IMR-90 (cell line): Measurements from ENCODE around the gene RAPH1.

ENCODE experiments used
- BHLHE40 ChIP-seq: fragments of 150-350 bp; IDR thresholded peaks from 2 replicates; pipeline ENCODE4 v1.6.1; 2016; ENCODE audit warnings: mild to moderate bottlenecking, low read depth, low read length
- CEBPB ChIP-seq: IDR thresholded peaks from 2 replicates; pipeline ENCODE4 v1.6.1; 2012; ENCODE audit warnings: low read depth, low read length, improper control_type of control experiment
- FOS ChIP-seq: fragments of 150-350 bp; IDR thresholded peaks from 2 replicates; pipeline ENCODE4 v1.6.1; 2016; ENCODE audit warnings: low read depth, low read length
- MAFK ChIP-seq: IDR thresholded peaks from 2 replicates; pipeline ENCODE4 v1.6.1; 2012; ENCODE audit warnings: low read depth, low read length, improper control_type of control experiment
- MXI1 ChIP-seq: IDR thresholded peaks from 2 replicates; pipeline ENCODE4 v1.6.1; 2012; ENCODE audit warnings: low read depth, mild to moderate bottlenecking, low read length, moderate library complexity, borderline replicate concordance
- POLR2A ChIP-seq: IDR thresholded peaks from 2 replicates; pipeline ENCODE4 v1.6.1; 2012; ENCODE audit warnings: mild to moderate bottlenecking, low read depth, low read length
- RCOR1 ChIP-seq: IDR thresholded peaks from 2 replicates; pipeline ENCODE4 v1.6.1; 2012; ENCODE audit warnings: mild to moderate bottlenecking, low read length, improper control_type of control experiment; ENCODE audit not compliant: insufficient replicate concordance
- SMC3 ChIP-seq: fragments of 150-350 bp; IDR thresholded peaks from 2 replicates; pipeline ENCODE4 v1.6.1; 2016; ENCODE audit warnings: low read depth, mild to moderate bottlenecking, antibody characterized with exemption, low read length, moderate library complexity
- TF ChIP-seq, protein P1 (sequence below): conservative IDR thresholded peaks from 2 replicates; pipeline ENCODE4 v1.5.1; 2012; ENCODE audit warnings: mild to moderate bottlenecking, low read depth, low read length, improper control_type of control experiment

DNA sequence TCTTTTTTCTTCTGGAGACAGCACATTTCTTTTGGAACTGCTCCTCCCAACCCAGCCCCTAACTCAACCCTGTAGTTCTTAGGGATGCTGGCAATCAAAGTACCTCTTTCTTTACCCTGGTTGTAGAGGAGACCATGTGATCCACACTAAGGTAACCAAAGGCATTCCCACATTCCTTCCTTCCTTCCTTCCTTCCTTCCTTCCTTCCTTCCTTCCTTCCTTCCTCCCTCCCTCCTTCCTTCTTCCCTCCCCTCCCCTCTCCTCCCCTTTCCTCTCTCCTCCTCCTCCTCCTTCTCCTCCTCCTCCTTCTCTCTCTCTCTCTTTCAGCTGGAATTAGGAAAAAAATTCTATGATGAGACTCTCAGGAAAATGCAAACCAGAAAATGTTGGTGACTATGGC is 13.8 kb upstream of the RAPH1 start:
- TF ChIP-seq, protein P1, sequence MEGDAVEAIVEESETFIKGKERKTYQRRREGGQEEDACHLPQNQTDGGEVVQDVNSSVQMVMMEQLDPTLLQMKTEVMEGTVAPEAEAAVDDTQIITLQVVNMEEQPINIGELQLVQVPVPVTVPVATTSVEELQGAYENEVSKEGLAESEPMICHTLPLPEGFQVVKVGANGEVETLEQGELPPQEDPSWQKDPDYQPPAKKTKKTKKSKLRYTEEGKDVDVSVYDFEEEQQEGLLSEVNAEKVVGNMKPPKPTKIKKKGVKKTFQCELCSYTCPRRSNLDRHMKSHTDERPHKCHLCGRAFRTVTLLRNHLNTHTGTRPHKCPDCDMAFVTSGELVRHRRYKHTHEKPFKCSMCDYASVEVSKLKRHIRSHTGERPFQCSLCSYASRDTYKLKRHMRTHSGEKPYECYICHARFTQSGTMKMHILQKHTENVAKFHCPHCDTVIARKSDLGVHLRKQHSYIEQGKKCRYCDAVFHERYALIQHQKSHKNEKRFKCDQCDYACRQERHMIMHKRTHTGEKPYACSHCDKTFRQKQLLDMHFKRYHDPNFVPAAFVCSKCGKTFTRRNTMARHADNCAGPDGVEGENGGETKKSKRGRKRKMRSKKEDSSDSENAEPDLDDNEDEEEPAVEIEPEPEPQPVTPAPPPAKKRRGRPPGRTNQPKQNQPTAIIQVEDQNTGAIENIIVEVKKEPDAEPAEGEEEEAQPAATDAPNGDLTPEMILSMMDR, result no peak
- no peak for TF ChIP-seq POLR2A
- TF ChIP-seq SMC3, result no peak
- no peak for TF ChIP-seq MXI1
- TF ChIP-seq MAFK, result no peak
- TF ChIP-seq CEBPB, result no peak
- no peak for TF ChIP-seq RCOR1
- no peak for TF ChIP-seq FOS
- TF ChIP-seq BHLHE40, result no peak
